LNCaP clone FGC (cell line): ENCODE results near the gene AGRN.

Experiments used
- DNase-seq: peaks from one replicate; pipeline ENCODE4 v3.0.0-alpha.2; 2011; ENCODE audit warnings: low read depth
- H3K4me3 ChIP-seq: 2 replicates; pipeline ENCODE4 v1.5.1; 2011; ENCODE audit warnings: mild to moderate bottlenecking, low read depth, low read length, control low read depth
- TF ChIP-seq, protein P1 (sequence below): IDR thresholded peaks from 2 replicates; pipeline ENCODE4 v1.5.1; 2012; ENCODE audit warnings: mild to moderate bottlenecking; ENCODE audit not compliant: control insufficient read depth, insufficient read depth; ENCODE audit errors: extremely low read depth

The AGRN gene

GRCh38 chr1:1040004-1040991 lies 20.4 kb downstream of the AGRN start:
- DNase-seq, result peak; percentile 66
- TF ChIP-seq, protein P1, sequence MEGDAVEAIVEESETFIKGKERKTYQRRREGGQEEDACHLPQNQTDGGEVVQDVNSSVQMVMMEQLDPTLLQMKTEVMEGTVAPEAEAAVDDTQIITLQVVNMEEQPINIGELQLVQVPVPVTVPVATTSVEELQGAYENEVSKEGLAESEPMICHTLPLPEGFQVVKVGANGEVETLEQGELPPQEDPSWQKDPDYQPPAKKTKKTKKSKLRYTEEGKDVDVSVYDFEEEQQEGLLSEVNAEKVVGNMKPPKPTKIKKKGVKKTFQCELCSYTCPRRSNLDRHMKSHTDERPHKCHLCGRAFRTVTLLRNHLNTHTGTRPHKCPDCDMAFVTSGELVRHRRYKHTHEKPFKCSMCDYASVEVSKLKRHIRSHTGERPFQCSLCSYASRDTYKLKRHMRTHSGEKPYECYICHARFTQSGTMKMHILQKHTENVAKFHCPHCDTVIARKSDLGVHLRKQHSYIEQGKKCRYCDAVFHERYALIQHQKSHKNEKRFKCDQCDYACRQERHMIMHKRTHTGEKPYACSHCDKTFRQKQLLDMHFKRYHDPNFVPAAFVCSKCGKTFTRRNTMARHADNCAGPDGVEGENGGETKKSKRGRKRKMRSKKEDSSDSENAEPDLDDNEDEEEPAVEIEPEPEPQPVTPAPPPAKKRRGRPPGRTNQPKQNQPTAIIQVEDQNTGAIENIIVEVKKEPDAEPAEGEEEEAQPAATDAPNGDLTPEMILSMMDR, result peak; percentile 35; the same call in 1 of the 2 replicates
- H3K4me3 ChIP-seq, result peak overlapping the region; percentile 42

DNA sequence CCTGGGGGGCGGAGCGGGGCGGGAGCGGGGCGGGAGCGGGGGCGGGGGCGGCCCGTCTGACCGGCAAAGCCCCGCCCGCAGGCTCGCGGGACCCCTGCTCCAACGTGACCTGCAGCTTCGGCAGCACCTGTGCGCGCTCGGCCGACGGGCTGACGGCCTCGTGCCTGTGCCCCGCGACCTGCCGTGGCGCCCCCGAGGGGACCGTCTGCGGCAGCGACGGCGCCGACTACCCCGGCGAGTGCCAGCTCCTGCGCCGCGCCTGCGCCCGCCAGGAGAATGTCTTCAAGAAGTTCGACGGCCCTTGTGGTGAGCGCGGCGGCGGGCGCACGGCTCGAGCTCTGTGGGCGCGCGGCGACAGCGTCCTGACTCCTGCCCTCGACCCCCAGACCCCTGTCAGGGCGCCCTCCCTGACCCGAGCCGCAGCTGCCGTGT lies 21.2 kb downstream of the AGRN start:
- no peak overlapping the region for H3K4me3 ChIP-seq
- TF ChIP-seq, protein P1, result no peak
- no peak for DNase-seq

GRCh38 chr1:1041873-1042272 lies 22.0 kb downstream of the AGRN start:
- H3K4me3 ChIP-seq, result no peak overlapping the region

DNA sequence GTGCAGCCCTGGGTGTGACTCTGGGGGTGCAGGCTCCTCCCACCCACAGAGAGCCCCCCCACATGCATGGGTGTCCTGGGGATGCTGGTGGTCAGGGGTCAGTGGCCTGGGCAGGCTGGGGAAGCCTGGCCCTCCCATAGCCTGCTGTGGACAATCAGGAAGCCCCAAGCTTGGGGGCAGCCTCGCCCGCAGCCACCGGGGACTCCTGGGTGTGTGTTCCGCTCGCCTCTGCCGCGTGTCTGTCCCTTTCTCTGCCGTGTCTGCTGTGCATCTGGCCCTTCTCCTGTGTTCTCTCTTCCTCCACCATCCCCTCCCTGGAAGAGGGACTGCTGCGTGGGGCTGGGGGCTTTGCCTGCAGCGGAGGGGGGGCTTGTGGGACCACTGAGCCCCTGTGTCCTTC lies 22.9 kb downstream of the AGRN start:
- no peak overlapping the region for H3K4me3 ChIP-seq
- no peak for DNase-seq
- TF ChIP-seq, protein P1, result no peak

More at GRCh38 chr1:1041873-1042272, 22.0 kb downstream of the AGRN start:
- DNase-seq, result no peak
- TF ChIP-seq, protein P1, result no peak

- H3K4me3 ChIP-seq, result no peak overlapping the region
- TF ChIP-seq, protein P1, result no peak
- no peak for DNase-seq
Measured at GRCh38 chr1:1043411-1043810, 23.5 kb downstream of the AGRN start.

DNA sequence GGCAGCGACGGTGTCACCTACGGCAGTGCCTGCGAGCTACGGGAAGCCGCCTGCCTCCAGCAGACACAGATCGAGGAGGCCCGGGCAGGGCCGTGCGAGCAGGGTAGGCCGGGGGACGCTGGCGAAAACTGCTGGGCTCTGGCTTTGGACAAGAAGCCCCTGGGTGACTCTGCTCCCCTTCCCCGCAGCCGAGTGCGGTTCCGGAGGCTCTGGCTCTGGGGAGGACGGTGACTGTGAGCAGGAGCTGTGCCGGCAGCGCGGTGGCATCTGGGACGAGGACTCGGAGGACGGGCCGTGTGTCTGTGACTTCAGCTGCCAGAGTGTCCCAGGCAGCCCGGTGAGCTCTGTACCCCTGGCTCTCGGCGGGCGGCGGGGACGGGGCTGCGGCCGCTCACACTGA lies 24.0 kb downstream of the AGRN start:
- H3K4me3 ChIP-seq, result no peak overlapping the region
- DNase-seq, result no peak

More for the DNA sequence above, 24.0 kb downstream of the AGRN start:
- TF ChIP-seq, protein P1, result no peak
